HL-60 (cell line): Measurements from ENCODE around the gene SF3B2.

ENCODE experiments used
- CTCF ChIP-seq: IDR thresholded peaks from one replicate; pipeline ENCODE4 v1.5.1; 2011; ENCODE audit warnings: low read length, control low read depth, inconsistent platforms; ENCODE audit not compliant: insufficient read depth
- POLR2AphosphoS5 ChIP-seq: IDR thresholded peaks from 2 replicates; pipeline ENCODE4 v1.6.1; 2012; ENCODE audit warnings: low read depth

GRCh38 chr11:66003291-66003690 lies 48.9 kb upstream of the SF3B2 start:
- TF ChIP-seq CTCF = no peak
- no peak for TF ChIP-seq POLR2AphosphoS5
